Measurements from ENCODE around the gene PCDHAC2. TPM values are rescaled to one million over a fixed set of nuclear protein-coding genes. Genes with fewer than 3 reads are reported as not detected.

Gene PCDHAC2
- total RNA-seq, 1 donor from 2014 or later: 4.9 TPM

GRCh38 chr5:140986117-140986521 lies 19.8 kb downstream of the PCDHAC2 start:
- peaks cover 7% of the 10 kb centered on the region for H3K36me3 Mint-ChIP-seq (ENCODE audit: low read depth)
- no peak for TF ChIP-seq CTCF (IDR thresholded peaks at IDR 0.05)
- no peak for DNase-seq (ENCODE audit: low spot score)
- peak overlapping the region; percentile 20 for H3K4me3 Mint-ChIP-seq (ENCODE audit: unreplicated experiment)
- peaks cover 32% of the 10 kb centered on the region for H3K4me1 Mint-ChIP-seq (ENCODE audit: low read depth)
- H3K27me3 Mint-ChIP-seq (ENCODE audit: low read depth): no peaks in the 10 kb centered on the region
- peak overlapping the region; percentile 90 for H3K27ac Mint-ChIP-seq (ENCODE audit: unreplicated experiment)
- H3K9me3 Mint-ChIP-seq (ENCODE audit: low read depth): no peaks in the 10 kb centered on the region

- no peak overlapping the region for H3K27ac Mint-ChIP-seq (ENCODE audit: unreplicated experiment)
- no peaks in the 10 kb centered on the region for H3K9me3 Mint-ChIP-seq (ENCODE audit: low read depth)
- no peak overlapping the region for H3K4me3 Mint-ChIP-seq (ENCODE audit: unreplicated experiment)
- H3K27me3 Mint-ChIP-seq (ENCODE audit: low read depth): no peaks in the 10 kb centered on the region
- no peak for DNase-seq (ENCODE audit: low spot score)
- TF ChIP-seq CTCF (IDR thresholded peaks at IDR 0.05): no peak
- H3K36me3 Mint-ChIP-seq (ENCODE audit: low read depth): peaks cover 1% of the 10 kb centered on the region
- peaks cover 40% of the 10 kb centered on the region for H3K4me1 Mint-ChIP-seq (ENCODE audit: low read depth)
Observed at GRCh38 chr5:140988100-140988499, 21.8 kb downstream of the PCDHAC2 start.

- H3K27ac Mint-ChIP-seq (ENCODE audit: unreplicated experiment): no peak overlapping the region
- H3K4me3 Mint-ChIP-seq (ENCODE audit: unreplicated experiment): no peak overlapping the region
- peaks cover 40% of the 10 kb centered on the region for H3K4me1 Mint-ChIP-seq (ENCODE audit: low read depth)
- H3K27me3 Mint-ChIP-seq (ENCODE audit: low read depth): no peaks in the 10 kb centered on the region
- no peaks in the 10 kb centered on the region for H3K9me3 Mint-ChIP-seq (ENCODE audit: low read depth)
- no peak for TF ChIP-seq CTCF (IDR thresholded peaks at IDR 0.05)
- H3K36me3 Mint-ChIP-seq (ENCODE audit: low read depth): peaks cover 1% of the 10 kb centered on the region
- no peak for DNase-seq (ENCODE audit: low spot score)
Observed at GRCh38 chr5:140988608-140989007, 22.3 kb downstream of the PCDHAC2 start.

GRCh38 chr5:140989254-140990020 lies 23.2 kb downstream of the PCDHAC2 start:
- peaks cover 40% of the 10 kb centered on the region for H3K4me1 Mint-ChIP-seq (ENCODE audit: low read depth)
- peaks cover 1% of the 10 kb centered on the region for H3K36me3 Mint-ChIP-seq (ENCODE audit: low read depth)
- H3K4me3 Mint-ChIP-seq (ENCODE audit: unreplicated experiment): no peak overlapping the region

GRCh38 chr5:140992828-140993227 lies 26.6 kb downstream of the PCDHAC2 start:
- H3K27me3 Mint-ChIP-seq (ENCODE audit: low read depth): no peaks in the 10 kb centered on the region
- no peak for TF ChIP-seq CTCF (IDR thresholded peaks at IDR 0.05)
- no peaks in the 10 kb centered on the region for H3K9me3 Mint-ChIP-seq (ENCODE audit: low read depth)
- H3K27ac Mint-ChIP-seq (ENCODE audit: unreplicated experiment): peak overlapping the region; percentile 47
- H3K4me1 Mint-ChIP-seq (ENCODE audit: low read depth): peaks cover 32% of the 10 kb centered on the region
- H3K4me3 Mint-ChIP-seq (ENCODE audit: unreplicated experiment): no peak overlapping the region
- H3K36me3 Mint-ChIP-seq (ENCODE audit: low read depth): peaks cover 4% of the 10 kb centered on the region
- DNase-seq (ENCODE audit: low spot score): no peak

More at GRCh38 chr5:140989254-140990020, 23.2 kb downstream of the PCDHAC2 start:
- TF ChIP-seq CTCF (IDR thresholded peaks at IDR 0.05): no peak
- DNase-seq (ENCODE audit: low spot score): no peak
- Mint-ChIP-seq H3K27me3 (ENCODE audit: low read depth) (no peaks in the 10 kb centered on the region), H3K27ac (ENCODE audit: unreplicated experiment) (peak overlapping the region; percentile 2), H3K9me3 (ENCODE audit: low read depth) (no peaks in the 10 kb centered on the region)

Measured in chondrocyte (in vitro differentiated cells).